Natural killer cell (primary cell): Measurements from ENCODE around the gene PHF19. TPM values are rescaled to one million over a fixed set of nuclear protein-coding genes. Genes with fewer than 3 reads are reported as not detected.

ENCODE experiments used
- ATAC-seq, 3 donors: fragments of 150-1000 bp in 2 of 3; fragments of 200-7000 bp in 1 of 3; cut with Tn5 transposase; 1 replicate in 1 of 3; 2 replicates in 2 of 3; pipeline ENCODE4 v1.10.0; 2021; ENCODE audit warnings: mild to moderate bottlenecking in 2 of 3, moderate library complexity in 2 of 3
- DNase-seq, 2 donors: peaks; one replicate each; pipeline versions ENCODE4 v3.0.0 to v3.0.0-alpha.2; 2013 to 2021; ENCODE audit warnings: mixed read lengths in 1 of 2
- H3K27ac ChIP-seq: one replicate; pipeline ENCODE4 v1.5.1; 2013; ENCODE audit warnings: mild to moderate bottlenecking, low read length
- H3K27me3 ChIP-seq: one replicate; pipeline ENCODE4 v1.6.1; 2013; ENCODE audit warnings: low read length; ENCODE audit not compliant: control insufficient read depth, insufficient read depth
- H3K36me3 ChIP-seq: one replicate; pipeline ENCODE4 v1.6.1; 2013; ENCODE audit warnings: low read length; ENCODE audit not compliant: control insufficient read depth, insufficient read depth
- H3K4me1 ChIP-seq: one replicate; pipeline ENCODE4 v1.6.1; 2013; ENCODE audit warnings: low read length; ENCODE audit not compliant: control insufficient read depth, insufficient read depth
- H3K4me3 ChIP-seq: one replicate; pipeline ENCODE4 v1.5.1; 2013; ENCODE audit warnings: low read length
- H3K9me3 ChIP-seq: one replicate; pipeline ENCODE4 v1.6.1; 2013; ENCODE audit warnings: low read length; ENCODE audit not compliant: control insufficient read depth, insufficient read depth
- H3K27ac Mint-ChIP-seq, 2 donors: one replicate each; pipeline ENCODE4 v1.8.0; 2022; ENCODE audit warnings: mild to moderate bottlenecking in 2 of 2, mixed read lengths in 2 of 2, moderate library complexity in 1 of 2
- H3K27me3 Mint-ChIP-seq, 2 donors: one replicate each; pipeline ENCODE4 v1.8.0; 2022; ENCODE audit warnings: low read depth in 2 of 2, mixed read lengths in 2 of 2
- H3K36me3 Mint-ChIP-seq: one replicate; pipeline ENCODE4 v1.8.0; 2022; ENCODE audit warnings: mixed read lengths
- H3K4me1 Mint-ChIP-seq, 2 donors: one replicate each; pipeline ENCODE4 v1.8.0; 2022; ENCODE audit warnings: mixed read lengths in 2 of 2
- H3K4me3 Mint-ChIP-seq: one replicate; pipeline ENCODE4 v1.8.0; 2022; ENCODE audit warnings: mild to moderate bottlenecking, moderate library complexity, mixed read lengths
- H3K9me3 Mint-ChIP-seq, 2 donors: one replicate each; pipeline ENCODE4 v1.8.0; 2022; ENCODE audit warnings: mixed read lengths in 2 of 2
- CTCF ChIP-seq: fragments of 200-600 bp; IDR thresholded peaks from one replicate; pipeline ENCODE4 v1.8.0; 2022; ENCODE audit warnings: antibody characterized with exemption
- WGBS: methylation state at CpG from one replicate; pipeline ENCODE4 v1.1.7; 2013; ENCODE audit warnings: missing lambda C conversion rate; ENCODE audit not compliant: insufficient coverage; 5-methylcytosine and 5-hydroxymethylcytosine counted together
- intact Hi-C: fragments of 100-400 bp; cut with micrococcal nuclease; formaldehyde crosslinking; loops from one replicate; pipeline ENCODE4 v1.14.2; 2022
- total RNA-seq, 4 donors: library from RNA; stranded (reverse); fragments of 120-200 nt in 1 of 4; gene quantifications; one replicate each; pipeline versions ENCODE4 v1.2.3 to v1.2.4, GENCODE V29; 2013 to 2022

The PHF19 gene
- total RNA-seq, 3 donors from 2014 or later (not counting 1 experiment from before 2014, with no cell fraction given): 34.1 to 54.0 (median 47.8) TPM

GRCh38 chr9:120869360-120869687, 7.7 kb downstream of the PHF19 start:
- H3K36me3 Mint-ChIP-seq: no peaks in the 10 kb centered on the region
- H3K4me3 ChIP-seq: peak overlapping the region; percentile 68
- peak; percentile 6 for TF ChIP-seq CTCF

DNA sequence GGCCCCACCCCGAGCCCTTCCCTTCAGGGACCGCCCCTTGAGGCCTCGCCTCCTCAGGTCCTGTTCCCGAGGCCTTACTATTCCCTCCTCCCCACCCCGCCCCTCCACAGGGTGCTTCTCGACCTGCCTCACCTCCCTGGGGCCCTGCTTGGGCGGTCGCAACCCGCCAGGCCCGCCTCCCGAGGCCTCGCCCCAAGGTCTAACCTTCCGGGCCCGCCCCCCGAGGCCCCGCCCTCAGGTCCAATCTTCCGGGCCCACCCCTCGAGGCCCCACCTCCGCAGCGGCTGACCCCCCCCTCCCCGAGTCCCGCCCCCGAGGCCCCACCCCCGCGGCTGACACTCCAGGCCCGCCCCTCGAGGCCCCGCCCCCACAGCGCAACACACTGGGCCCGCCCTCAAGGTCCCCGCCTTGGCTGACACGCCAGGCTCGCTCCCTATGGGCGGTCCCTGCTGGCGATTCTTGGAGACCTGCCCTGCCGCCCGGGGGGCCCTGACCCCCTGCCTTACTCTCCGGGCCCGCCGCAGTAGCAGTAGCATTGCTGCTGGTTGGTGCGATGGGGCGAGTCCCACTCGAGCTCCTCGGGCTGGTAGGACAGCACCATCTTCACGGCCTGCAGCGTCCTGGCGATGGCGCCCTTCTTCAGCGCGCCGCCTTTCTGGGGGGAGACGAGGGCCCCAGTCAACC, 8.2 kb downstream of the PHF19 start:
- Histone ChIP-seq H3K36me3 (peaks cover 21% of the 10 kb centered on the region), H3K27ac (peak overlapping the region; percentile 78), H3K9me3 (no peaks in the 10 kb centered on the region), H3K4me1 (peaks cover 16% of the 10 kb centered on the region), H3K27me3 (no peaks in the 10 kb centered on the region), H3K4me3 (peak overlapping the region; percentile 68)
- intact Hi-C loops: loop anchor here (1.0 to 2.0 kb wide), 4 partner anchors 26 to 155 kb away; partner anchors contain the start of gene MEGF9
- no peaks in the 10 kb centered on the region for H3K36me3 Mint-ChIP-seq
- H3K4me3 Mint-ChIP-seq: peak overlapping the region; percentile 94
- ATAC-seq (peak; percentile 81 to 93 (median 83)), DNase-seq (peak; percentile 93 to 96)
- H3K27ac Mint-ChIP-seq: peak overlapping the region; percentile 92 to 94
- no peaks in the 10 kb centered on the region for H3K9me3 Mint-ChIP-seq
- TF ChIP-seq CTCF: peak; percentile 57
- H3K27me3 Mint-ChIP-seq: no peaks in the 10 kb centered on the region
- peaks cover 4 to 22% of the 10 kb centered on the region in 2 donors for H3K4me1 Mint-ChIP-seq
- WGBS: 3% methylated on average over 50 of the region's 52 CpGs

More at GRCh38 chr9:120869360-120869687, 7.7 kb downstream of the PHF19 start:
- peaks cover 4 to 22% of the 10 kb centered on the region in 2 donors for H3K4me1 Mint-ChIP-seq
- H3K4me1 ChIP-seq: peaks cover 16% of the 10 kb centered on the region
- intact Hi-C loops: loop anchor here (1.0 to 2.0 kb wide), 3 partner anchors 55 to 155 kb away; partner anchors contain the start of gene MEGF9
- H3K27me3 Mint-ChIP-seq: no peaks in the 10 kb centered on the region
- H3K4me3 Mint-ChIP-seq: peak overlapping the region; percentile 94
- no peaks in the 10 kb centered on the region for H3K9me3 ChIP-seq
- peak overlapping the region; percentile 78 for H3K27ac ChIP-seq
- no peaks in the 10 kb centered on the region for H3K27me3 ChIP-seq
- DNase-seq: no peak
- no peak for ATAC-seq
- no peaks in the 10 kb centered on the region for H3K9me3 Mint-ChIP-seq
- peaks cover 21% of the 10 kb centered on the region for H3K36me3 ChIP-seq
- peak overlapping the region; percentile 92 to 94 for H3K27ac Mint-ChIP-seq
- WGBS: 36% methylated on average over 9 of the region's 10 CpGs

DNA sequence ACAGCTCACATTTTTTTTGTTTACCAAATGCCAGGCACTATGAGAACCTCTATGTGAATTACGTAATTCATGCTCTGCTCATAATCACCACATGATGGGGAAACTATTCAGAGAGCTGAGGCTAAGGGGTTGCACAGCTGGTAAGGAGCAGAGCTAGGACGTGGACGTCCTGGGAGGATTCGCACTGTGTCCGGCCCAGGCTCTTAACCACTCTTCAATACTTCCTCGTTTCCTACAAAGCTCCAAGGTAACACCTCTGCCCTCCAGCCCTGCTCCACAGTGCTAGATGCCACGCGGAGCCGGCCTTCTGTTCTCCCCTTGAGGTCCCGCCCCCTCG, 8.7 kb downstream of the PHF19 start:
- no peaks in the 10 kb centered on the region for H3K9me3 Mint-ChIP-seq
- ATAC-seq (peak; percentile 32 to 52 (median 35)), DNase-seq (no peak)
- peak overlapping the region; percentile 44 for H3K4me3 ChIP-seq
- H3K36me3 ChIP-seq: peaks cover 22% of the 10 kb centered on the region
- H3K4me3 Mint-ChIP-seq: peak overlapping the region; percentile 59
- WGBS: 20% methylated on average over 11 of the region's 11 CpGs
- H3K9me3 ChIP-seq: no peaks in the 10 kb centered on the region
- no peaks in the 10 kb centered on the region for H3K27me3 ChIP-seq
- intact Hi-C loops: loop anchor here (1.0 to 2.0 kb wide), 2 partner anchors 25 to 56 kb away; no protein-coding TSS in a partner anchor
- H3K27me3 Mint-ChIP-seq: no peaks in the 10 kb centered on the region
- peak overlapping the region; percentile 92 to 94 for H3K27ac Mint-ChIP-seq
- no peak for TF ChIP-seq CTCF
- H3K27ac ChIP-seq: peak overlapping the region; percentile 68
- H3K4me1 ChIP-seq: peaks cover 16% of the 10 kb centered on the region
- H3K4me1 Mint-ChIP-seq: peaks cover 4 to 17% of the 10 kb centered on the region in 2 donors
- no peaks in the 10 kb centered on the region for H3K36me3 Mint-ChIP-seq
